Measurements from ENCODE around the gene KCTD12.
A peak's percentile ranks its signal among the peaks of the same experiment; 100 is the strongest.

The KCTD12 gene

DNA sequence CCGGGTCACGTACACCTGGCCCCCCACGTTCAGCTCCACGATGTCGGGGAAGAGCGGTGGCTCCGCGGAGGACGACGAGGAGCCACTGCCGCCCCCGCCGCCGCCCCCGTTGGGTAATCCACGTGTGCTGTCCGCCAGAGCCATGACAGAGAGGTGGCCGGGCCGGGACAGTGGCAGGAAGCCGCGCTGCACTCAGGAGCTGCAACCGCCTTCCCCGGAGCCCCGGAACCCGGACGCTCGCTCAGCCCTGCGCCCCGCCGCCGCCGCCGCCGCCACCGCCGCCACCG, 257 bp downstream of the KCTD12 start:
- no peak for DNase-seq

DNA sequence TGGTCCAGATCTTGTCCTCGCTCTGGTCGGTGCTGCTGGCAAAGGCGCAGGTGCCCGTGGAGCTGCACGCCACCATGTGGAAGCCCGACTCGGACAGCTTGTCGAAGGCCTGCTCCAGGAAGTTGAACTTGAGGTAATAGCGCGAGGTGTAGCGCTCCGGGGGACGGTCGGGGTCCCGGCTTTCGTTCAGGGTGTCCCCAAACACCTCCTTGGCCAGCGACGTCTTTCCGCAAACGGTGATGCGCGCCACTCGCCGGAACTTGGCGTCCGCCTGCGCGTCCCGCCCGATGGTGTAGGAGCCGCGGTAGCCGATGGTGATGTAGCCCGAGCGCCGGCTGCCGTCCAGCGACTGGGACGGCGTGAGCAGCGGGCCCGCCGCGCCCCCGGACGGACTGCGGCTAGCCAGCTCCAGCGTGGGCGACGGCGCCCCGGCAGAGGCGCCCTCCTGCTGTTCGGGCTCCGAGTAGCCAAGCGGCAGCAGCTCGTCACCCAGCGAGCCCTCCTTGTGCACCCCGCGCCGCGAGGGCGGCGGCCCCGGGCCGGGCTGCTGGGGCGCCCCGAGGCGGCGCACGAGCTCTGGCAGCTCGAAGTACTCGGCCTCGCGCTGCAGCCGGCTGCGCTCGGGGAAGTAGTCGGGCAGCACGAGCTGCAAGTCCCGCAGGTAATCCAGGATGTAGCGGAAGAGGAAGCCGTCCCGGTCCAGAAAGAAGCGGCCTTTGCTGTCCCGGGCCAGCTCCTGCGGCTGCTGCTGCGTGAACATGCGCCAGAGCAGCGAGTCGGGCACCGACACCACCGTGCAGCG, 801 bp downstream of the KCTD12 start:
- DNase-seq = peak; percentile 82

DNA sequence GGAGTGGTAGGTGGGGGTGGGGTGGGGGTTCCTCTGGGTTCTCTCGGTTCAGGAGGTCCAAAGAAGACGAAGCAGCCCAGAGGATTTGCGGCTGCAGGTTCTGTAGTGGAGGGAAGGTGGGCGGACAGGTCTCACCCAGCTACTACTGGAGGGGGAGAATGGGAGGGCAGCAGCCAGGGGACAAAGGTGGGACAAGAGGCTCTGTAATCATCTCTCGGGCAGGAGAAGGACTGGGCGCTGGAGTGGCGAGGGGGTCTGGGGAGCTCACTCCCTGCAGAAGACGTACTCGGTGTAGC, 1.4 kb downstream of the KCTD12 start:
- DNase-seq = no peak

DNA sequence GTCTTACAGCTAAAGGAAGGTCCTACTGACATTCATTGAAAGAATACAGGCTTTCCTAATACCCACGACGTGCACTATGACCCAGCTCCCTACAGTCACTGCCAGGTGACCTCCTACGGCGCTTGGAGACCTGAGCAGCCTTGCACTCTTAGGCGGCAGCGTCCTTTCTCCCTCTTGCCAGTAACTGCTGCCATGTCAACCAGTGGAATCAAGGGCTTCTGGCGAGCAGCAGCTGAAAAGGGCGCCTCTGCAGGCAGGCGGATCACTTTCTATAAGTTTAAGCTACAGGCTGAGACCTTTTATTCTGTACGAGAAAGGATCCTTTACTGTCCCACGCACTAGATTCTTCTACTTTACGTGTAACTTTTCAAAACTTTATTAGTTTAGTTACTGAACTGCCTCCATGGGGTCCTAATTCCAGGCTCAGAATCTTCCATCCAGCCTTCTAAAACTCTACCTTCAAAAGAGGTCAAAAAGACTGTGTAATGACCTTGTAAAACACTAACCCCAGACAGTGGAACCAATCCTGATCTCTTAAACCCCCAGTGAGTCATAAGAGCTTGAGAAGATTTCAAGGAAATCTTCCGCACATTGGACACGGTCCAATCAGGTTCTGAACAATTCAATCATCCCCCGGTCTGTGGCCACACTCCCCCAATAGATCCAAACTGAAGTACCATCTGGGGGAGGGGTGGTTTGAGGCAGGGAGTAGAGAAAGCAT, 1.9 kb downstream of the KCTD12 start:
- DNase-seq = peak; percentile 64

DNA sequence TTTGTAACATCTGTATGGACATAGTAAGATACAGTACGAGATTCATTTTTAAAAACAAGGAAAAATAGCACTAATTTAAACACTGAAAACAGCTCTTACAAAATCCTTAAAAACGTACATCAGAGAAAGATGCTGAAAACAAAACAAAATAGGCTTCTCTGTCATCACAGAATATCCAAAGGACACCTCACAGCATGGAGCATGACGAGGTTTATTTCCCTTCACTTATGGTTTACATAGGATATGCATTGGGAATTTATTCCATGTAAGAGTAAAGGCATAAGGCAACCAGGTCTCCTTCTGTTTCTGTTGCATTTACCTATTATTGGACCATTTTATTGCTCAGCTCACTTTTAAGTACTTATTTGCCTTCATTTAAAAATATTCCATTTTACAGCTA, 3.0 kb downstream of the KCTD12 start:
- DNase-seq = peak; percentile 34

DNA sequence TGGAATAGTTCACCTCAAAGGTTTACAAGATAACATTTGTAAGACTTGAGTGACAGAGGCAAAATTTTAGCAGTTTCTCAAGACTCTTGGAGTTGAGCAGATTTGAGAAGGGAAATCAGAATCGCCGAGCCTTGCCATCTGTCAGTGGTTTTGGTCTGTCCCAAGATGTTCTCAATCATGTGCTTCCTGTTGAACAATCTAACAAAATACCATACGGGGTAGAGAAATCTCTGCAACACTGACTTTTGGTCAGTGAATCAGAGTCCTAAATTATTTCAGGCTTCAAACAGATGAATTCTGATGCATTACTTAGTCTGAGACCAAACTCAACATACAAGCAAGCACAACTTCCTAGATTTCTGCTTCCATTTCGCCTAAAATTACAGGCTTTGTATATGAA, 3.8 kb downstream of the KCTD12 start:
- peak; percentile 88 for DNase-seq

DNA sequence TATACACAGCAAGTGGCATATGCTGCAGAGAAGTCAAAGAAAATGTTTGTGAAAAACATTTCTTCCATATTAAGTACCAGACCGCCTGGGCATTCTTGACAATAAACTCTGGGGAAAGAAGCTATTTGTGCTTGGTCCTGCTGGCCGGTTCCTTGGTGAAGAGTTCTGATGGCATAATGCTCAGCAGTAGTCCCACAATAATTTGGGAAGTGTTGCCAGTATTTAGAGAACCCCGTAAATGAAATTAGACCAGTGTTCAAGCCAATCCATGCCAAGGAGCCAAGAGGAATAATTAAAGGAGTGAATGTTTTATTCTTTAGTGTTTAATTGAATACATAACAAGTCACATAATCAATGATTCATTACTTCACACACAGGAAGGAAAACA, 6.3 kb downstream of the KCTD12 start:
- no peak for DNase-seq

DNA sequence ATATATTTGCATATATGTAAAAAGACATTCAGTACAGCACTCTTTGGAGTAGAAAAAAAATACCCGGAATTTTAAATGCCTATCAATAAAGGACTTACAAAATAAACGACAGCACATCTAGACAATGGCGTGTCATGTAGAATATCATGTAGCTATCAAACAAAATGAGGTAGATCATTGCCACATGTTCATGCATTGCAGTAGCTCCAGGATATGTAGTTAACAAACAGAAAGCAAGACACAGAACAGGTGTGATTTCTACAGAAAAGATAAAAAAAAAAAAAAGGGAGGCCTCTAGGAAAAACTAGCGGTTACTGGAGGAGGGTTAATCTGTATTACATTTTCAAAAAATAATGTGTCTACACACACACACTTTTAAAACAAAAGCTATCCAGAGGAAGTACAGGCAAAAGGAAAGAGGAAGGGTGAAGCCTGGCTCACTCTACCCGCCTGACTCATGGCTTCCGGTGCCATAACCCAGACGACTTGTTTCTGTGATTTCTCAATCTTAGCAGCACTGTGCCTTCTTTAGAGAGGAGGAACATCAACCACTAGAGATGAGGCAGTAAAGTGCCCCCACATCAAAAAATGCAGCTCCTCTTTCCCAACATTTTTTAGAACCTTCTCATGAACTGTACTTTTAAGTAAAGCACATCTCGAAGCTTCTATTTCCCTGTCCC, 6.9 kb downstream of the KCTD12 start:
- peak; percentile 96 for DNase-seq

DNA sequence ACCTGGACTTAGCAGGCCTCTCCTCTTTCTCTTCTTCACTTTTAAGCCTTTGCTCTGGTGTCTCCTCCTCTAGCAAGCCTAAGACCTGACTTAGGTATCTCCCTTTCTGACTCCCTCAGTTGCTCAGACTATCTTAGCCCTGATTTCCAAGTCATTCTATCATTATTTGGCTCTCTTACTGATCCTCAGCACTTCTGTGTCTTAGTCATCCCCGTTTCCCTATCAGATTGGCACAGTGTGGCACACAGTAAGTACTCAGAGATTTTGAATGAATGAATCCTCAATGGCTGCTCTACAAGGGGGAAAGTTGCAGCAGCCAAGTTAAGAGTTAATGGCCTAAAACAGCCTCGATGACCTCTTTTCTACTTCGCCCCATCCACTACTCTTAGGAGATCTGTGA, 8.2 kb downstream of the KCTD12 start:
- DNase-seq = no peak

DNA sequence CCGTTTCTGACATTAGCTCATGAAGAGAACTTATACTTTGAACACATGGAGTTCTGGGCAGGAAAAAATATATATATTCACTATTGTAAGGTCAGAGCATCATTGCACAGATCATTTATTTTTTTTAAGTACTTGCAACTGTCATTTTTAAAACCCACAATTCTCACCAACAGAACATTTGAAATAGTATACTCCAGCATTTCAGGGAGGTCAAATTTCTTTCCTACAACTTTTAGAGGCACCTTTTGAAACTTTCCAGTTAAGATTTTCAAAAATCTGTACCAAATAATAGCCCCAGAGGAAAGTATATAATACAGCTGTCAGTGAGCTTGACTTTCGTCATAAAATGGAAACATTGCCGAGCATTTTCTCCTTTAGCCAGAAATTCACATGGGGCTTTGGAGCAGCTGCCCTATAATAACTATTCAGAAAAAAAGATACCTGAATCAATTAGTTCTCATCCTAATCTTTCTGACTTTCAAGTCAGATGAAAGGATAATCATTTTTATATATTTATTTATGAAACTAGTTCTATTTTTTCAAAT, 10.9 kb downstream of the KCTD12 start:
- DNase-seq = no peak

DNA sequence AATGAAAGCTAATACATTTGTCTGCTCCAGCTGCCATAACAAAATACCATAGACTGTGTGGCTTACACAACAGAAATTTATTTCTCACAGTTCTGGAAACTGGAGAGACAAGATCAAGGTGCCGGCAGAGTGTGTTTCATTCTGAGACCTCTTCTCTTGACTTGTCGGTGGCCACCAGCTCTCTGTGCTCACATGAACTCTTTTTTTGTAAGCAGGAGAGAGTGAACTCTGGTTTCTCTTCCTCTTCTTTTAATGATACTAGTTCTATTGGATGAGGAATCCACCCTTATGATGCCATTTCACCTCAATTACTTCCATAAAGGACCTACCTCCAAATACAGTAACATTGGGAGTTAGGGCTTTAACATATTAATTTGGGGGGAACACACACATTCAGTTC, 11.7 kb downstream of the KCTD12 start:
- DNase-seq = peak; percentile 63

DNA sequence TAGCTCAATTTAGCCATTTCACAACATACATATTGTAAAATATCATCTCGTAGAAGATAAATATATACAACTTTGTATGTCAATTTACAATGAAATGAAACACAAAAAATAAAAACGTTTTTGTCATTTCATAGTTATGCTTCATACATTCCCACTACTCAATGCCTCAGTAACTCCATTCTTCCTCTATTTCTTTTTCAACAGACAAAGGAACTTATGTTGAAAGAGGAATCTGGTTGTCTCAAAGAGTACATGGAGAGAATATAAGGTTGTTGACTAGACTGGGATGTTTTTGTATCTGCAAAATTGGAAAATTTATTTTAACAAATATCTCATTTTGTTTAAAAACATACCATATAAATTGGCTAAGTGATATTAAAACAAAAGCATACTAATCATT, 12.8 kb downstream of the KCTD12 start:
- peak; percentile 27 for DNase-seq

DNA sequence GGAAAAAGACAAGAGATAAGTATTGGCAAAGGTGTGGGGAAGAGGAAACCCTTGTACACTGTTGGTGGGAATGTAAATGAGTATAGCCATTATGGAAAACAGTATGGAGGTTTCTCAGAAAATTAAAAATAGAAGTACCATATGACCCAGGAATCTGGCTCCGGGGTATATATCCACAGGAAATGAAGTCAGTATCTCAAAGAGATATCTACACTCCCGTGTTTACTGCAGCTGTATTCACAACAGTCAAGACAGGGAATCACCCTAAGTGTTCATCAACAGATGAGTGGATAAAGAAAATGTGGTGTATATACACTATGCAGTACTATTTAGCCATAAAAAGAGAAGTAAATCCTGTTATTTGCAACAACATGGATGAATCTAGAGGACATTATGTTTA, 13.5 kb downstream of the KCTD12 start:
- DNase-seq = peak; percentile 29

DNA sequence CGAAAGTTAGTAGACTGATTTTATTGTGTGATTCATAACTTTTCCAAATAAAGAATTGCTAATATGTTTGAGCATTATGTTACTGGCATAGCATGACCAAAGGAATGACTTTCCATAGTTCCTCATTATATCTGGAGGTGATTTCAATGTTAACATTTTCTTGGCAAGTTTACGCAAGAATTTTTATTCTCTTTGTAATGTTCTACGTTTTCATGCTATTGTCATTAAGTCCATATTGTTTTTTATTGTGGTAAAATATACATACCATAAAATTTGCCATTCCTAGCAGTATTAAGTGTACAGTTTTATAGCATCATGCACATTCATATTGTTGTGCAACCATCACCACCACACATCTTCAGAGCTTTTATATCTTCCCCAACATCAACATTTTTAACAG, 14.8 kb downstream of the KCTD12 start:
- DNase-seq = peak; percentile 33

DNA sequence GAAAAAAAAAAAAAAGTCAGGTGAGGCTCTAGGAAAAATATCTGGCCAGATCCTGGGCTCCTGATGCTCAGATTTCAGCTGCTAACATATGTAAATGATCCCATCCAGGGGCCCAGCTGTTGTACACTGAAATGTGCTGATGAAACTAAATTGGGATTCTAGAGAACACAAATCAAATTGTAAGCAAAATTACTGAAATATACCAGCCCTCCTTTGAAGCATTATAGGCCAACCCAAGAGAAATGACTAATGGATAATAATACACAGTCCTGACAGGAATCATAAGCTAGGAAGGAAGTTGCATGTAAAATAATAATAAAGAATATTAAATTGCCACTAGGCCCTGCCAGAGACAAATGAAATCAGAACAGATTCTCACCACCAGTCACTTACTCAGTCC, 17.8 kb downstream of the KCTD12 start:
- no peak for DNase-seq

DNA sequence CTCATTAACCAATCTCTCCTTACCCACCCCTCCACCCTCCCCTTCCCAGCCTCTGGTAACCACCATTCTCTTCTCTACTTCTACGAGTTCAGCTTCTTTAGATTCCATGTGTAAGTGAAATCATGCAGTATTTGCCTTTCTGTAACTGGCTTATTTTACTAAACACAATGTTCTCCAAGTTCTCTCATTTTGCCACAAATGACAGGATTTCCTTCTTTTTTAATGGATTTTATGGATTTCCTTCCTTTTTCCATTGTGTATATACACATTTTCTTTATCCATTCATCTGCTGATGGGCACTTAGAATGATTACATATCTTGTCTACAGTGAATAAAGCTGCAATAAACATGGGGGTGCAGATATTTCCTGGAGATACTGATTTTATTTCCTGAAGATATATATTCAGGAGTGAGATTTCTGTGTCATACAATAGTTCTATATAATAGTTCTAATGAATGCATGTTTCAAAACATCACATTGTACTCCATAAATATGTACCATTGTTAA, 20.2 kb downstream of the KCTD12 start:
- no peak for DNase-seq

DNA sequence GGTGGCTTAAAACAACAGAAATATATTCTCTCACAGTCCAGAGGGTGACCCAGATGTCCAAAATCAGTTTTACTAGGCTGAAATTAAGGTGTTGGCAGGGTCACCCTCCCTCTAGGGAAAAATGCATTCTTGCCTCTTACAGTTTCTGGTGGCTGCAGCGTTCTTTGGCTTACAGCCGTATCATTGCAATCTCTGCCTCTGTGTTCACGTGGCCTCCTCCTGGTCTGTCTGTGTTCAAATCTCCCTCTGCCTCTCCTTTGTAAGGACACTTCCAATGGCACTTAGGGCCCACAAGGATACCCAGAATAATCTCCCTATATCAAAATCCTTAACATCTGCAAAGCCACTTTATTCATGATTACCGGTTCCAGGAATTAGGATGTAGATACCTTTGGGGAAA, 21.1 kb downstream of the KCTD12 start:
- no peak for DNase-seq

DNA sequence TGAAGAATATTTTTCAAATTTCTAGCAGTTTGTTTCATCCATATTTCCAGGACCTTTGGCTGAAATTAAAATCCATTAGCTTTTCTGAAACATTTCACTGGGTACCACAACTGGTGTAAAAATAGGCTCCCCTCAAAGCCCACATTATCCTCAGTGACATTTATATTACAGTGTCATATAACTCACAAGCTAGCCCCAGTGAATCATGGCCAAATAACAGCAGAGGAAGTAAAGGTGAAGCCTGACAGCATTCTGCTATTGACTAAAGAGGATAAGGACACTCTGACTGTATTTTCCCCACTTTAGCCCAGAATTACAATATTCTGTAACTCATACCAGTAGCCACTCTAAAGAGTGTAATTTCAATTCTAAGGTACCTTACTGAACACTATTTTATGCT, 21.9 kb downstream of the KCTD12 start:
- no peak for DNase-seq

DNA sequence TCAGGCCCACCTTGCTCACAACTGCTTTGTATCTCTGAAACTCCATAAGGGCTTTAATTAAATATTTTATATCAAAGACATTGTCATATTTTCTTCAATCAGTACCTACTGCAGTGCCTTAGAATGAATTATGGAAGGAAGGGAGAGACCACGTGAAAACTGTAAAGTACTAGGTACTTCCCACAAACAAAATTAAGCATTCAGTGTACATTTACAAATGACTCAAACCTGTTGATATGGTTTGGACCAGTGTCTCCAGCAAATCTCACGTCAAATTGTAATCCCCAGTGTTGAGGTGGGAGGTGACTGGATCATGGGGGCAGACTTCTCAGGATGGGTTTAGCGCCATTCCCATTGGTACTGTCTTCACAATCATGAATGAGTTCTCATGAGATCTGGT, 23.2 kb downstream of the KCTD12 start:
- no peak for DNase-seq

DNA sequence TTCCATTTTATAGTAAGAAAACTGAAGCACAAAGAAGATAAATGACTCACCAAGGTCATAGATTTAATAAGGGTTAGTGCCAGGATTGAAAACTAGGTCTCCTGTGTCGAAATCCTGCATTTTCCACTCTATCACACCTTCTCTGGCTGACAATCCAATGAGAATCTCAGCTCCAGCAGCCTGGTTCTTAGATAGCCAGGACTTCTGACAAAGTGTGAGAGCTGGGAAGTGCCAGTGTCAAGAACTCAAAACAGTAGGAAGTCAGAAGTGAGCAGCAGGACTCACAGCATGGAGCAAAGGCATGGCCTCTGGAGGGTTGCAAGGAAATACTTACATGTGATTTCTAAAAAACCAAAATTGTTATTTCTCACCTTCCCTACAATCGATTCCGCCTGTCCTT, 24.3 kb downstream of the KCTD12 start:
- DNase-seq = no peak

DNA sequence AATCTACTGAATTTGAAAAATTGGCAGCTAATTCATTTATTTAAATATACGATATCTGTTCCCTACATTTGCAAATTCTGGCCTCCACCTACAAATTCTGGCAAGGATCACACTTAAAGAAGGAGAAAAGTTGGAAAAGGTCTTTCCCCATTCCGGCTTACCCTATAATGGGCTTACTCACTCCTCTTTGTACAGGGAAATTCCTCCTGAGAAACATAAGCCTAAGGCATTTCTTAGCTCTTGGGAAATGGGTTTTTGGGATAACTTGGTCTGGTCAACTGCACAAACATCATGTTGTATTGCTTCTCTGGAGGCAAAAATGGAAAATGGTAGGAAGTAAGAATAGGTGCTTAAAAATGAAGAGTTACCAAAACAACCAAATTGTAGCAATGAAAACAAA, 25.5 kb downstream of the KCTD12 start:
- no peak for DNase-seq

DNA sequence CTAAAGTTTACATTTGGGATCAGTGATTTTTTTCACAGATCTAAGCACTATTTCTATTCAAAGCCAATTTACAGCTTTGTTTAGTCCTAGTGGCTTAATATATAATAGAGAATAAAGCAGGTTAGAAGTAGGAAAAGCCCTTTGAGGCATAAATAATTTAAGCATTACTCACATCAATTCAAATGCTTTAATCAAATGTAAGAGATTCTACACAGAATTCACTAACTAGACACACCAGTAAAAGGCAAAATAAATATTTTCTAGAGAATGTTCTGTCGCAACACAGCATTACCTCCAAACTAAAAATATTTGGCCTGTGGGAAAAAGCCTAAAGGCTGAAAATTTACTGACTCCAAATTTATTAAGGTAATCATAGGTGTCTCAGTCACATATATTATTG, 31.3 kb downstream of the KCTD12 start:
- DNase-seq = no peak

DNA sequence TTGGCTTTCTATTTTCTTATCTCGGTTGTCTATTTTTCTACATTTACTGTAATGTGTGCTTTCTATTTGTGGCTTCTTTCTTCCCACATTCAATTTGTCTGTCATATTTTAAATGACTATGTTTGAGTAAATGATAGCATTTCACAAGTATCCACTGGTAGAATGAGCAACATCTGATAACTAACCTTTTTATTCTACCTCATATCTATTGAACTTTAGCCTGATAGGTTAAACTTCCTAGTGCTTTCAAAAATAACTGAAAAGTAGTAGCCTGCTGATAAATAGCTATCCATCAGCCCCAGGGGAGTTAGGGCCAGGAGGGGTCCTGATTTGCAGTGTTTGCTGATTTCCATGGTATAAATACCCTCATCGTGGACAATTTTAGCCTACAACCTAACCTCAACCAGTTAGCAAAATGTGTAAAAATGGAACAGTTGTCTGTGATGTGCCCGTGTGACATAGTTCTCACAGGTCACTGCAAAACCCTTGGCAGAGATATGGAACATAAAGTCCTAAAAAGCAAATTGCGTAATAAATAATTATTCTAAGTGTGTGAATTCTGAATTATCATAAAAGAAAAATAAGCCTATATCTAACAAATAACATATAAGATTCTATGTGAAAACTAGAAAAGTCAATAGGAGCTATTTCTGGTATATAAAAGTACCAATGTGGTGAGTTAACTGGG, 32.1 kb downstream of the KCTD12 start:
- no peak for DNase-seq

Measured in suppressor macrophage treated with lipopolysaccharide for 4 hours (primary cell).